ENCODE measurements around the gene MRPL44. TPM values are rescaled to one million over a fixed set of nuclear protein-coding genes. Genes with fewer than 3 reads are reported as not detected.
A peak's percentile ranks its signal among the peaks of the same experiment; 100 is the strongest.
"Not testable (repeated sequence)": the region's sequence is repeated elsewhere in the genome, so short reads cannot be mapped to it uniquely, and the experiment has no call there.

The MRPL44 gene
- total RNA-seq, 1 experiment from 2014 or later = 32.9 TPM

GRCh38 chr2:223980397-223980735, 23.1 kb downstream of the MRPL44 start:
- Histone ChIP-seq H3K9me3 (no peaks in the 10 kb centered on the region), H3K27me3 (no peaks in the 10 kb centered on the region), H3K36me3 (peaks cover 16% of the 10 kb centered on the region), H3K4me3 (no peak overlapping the region)
- DNase-seq = no peak

GRCh38 chr2:223980803-223981202, 23.5 kb downstream of the MRPL44 start:
- DNase-seq = no peak
- no peak overlapping the region for H3K4me3 ChIP-seq
- H3K9me3 ChIP-seq = no peaks in the 10 kb centered on the region
- peaks cover 16% of the 10 kb centered on the region for H3K36me3 ChIP-seq
- no peaks in the 10 kb centered on the region for H3K27me3 ChIP-seq

GRCh38 chr2:223981241-223981640, 24.0 kb downstream of the MRPL44 start:
- H3K36me3 ChIP-seq = peaks cover 16% of the 10 kb centered on the region
- H3K9me3 ChIP-seq = no peaks in the 10 kb centered on the region

GRCh38 chr2:223989206-223989855, 32.1 kb downstream of the MRPL44 start:
- no peak for DNase-seq
- Histone ChIP-seq H3K9me3 (no peaks in the 10 kb centered on the region), H3K36me3 (peaks cover under 1% of the 10 kb centered on the region; the same call in 1 of the 2 replicates), H3K4me3 (no peak overlapping the region), H3K27me3 (no peaks in the 10 kb centered on the region)

More at GRCh38 chr2:223981241-223981640, 24.0 kb downstream of the MRPL44 start:
- Histone ChIP-seq H3K4me3 (no peak overlapping the region), H3K27me3 (no peaks in the 10 kb centered on the region)
- no peak for DNase-seq

- no peak for DNase-seq
- Histone ChIP-seq H3K27me3 (no peaks in the 10 kb centered on the region), H3K36me3 (no peaks in the 10 kb centered on the region; the same call in 1 of the 2 replicates), H3K4me3 (no peak overlapping the region), H3K9me3 (no peaks in the 10 kb centered on the region)
Measured at GRCh38 chr2:223989856-223990232, 32.6 kb downstream of the MRPL44 start.

GRCh38 chr2:223991611-223992010, 34.3 kb downstream of the MRPL44 start:
- DNase-seq = no peak
- Histone ChIP-seq H3K27me3 (no peaks in the 10 kb centered on the region), H3K4me3 (no peak overlapping the region), H3K9me3 (no peaks in the 10 kb centered on the region), H3K36me3 (peaks cover 9% of the 10 kb centered on the region)

- peak; percentile 42 for DNase-seq
- no peak overlapping the region for H3K4me3 ChIP-seq
- no peaks in the 10 kb centered on the region for H3K27me3 ChIP-seq
- H3K36me3 ChIP-seq = peaks cover 25% of the 10 kb centered on the region
- no peaks in the 10 kb centered on the region for H3K9me3 ChIP-seq
Measured at GRCh38 chr2:223993634-223994232, 36.5 kb downstream of the MRPL44 start.

- no peaks in the 10 kb centered on the region for H3K9me3 ChIP-seq
- no peak overlapping the region for H3K4me3 ChIP-seq
- no peaks in the 10 kb centered on the region for H3K27me3 ChIP-seq
- peaks cover 25% of the 10 kb centered on the region for H3K36me3 ChIP-seq
- DNase-seq = no peak
Measured at GRCh38 chr2:223994562-223995162, 37.4 kb downstream of the MRPL44 start.

- no peak for DNase-seq
- Histone ChIP-seq H3K27me3 (no peaks in the 10 kb centered on the region), H3K4me3 (no peak overlapping the region), H3K9me3 (no peaks in the 10 kb centered on the region), H3K36me3 (peaks cover 25% of the 10 kb centered on the region)
Measured at GRCh38 chr2:223995569-223995968, 38.3 kb downstream of the MRPL44 start.

GRCh38 chr2:223996391-223996790, 39.1 kb downstream of the MRPL44 start:
- Histone ChIP-seq H3K4me3 (no peak overlapping the region), H3K27me3 (no peaks in the 10 kb centered on the region), H3K36me3 (peaks cover 28% of the 10 kb centered on the region), H3K9me3 (no peaks in the 10 kb centered on the region)
- no peak for DNase-seq

- no peak overlapping the region for H3K4me3 ChIP-seq
- H3K36me3 ChIP-seq = peaks cover 28% of the 10 kb centered on the region
- no peaks in the 10 kb centered on the region for H3K27me3 ChIP-seq
- no peaks in the 10 kb centered on the region for H3K9me3 ChIP-seq
- no peak for DNase-seq
Measured at GRCh38 chr2:223997938-223998337, 40.7 kb downstream of the MRPL44 start.

GRCh38 chr2:223998948-223999347, 41.7 kb downstream of the MRPL44 start:
- H3K9me3 ChIP-seq = no peaks in the 10 kb centered on the region
- H3K36me3 ChIP-seq = peaks cover 28% of the 10 kb centered on the region
- no peak overlapping the region for H3K4me3 ChIP-seq
- H3K27me3 ChIP-seq = no peaks in the 10 kb centered on the region
- DNase-seq = no peak

GRCh38 chr2:223999862-224000261, 42.6 kb downstream of the MRPL44 start:
- Histone ChIP-seq H3K9me3 (no peaks in the 10 kb centered on the region), H3K36me3 (peaks cover 28% of the 10 kb centered on the region), H3K27me3 (no peaks in the 10 kb centered on the region), H3K4me3 (no peak overlapping the region)
- DNase-seq = no peak

GRCh38 chr2:224000662-224001061, 43.4 kb downstream of the MRPL44 start:
- peaks cover 27% of the 10 kb centered on the region for H3K36me3 ChIP-seq
- not testable (repeated sequence) for DNase-seq, H3K9me3 ChIP-seq, H3K4me3 ChIP-seq, H3K27me3 ChIP-seq

GRCh38 chr2:224004105-224004695, 46.9 kb downstream of the MRPL44 start:
- peaks cover 3% of the 10 kb centered on the region for H3K36me3 ChIP-seq
- no peak for DNase-seq
- H3K4me3 ChIP-seq = no peak overlapping the region
- no peaks in the 10 kb centered on the region for H3K27me3 ChIP-seq
- no peaks in the 10 kb centered on the region for H3K9me3 ChIP-seq

- Histone ChIP-seq H3K36me3 (no peaks in the 10 kb centered on the region), H3K27me3 (no peaks in the 10 kb centered on the region), H3K4me3 (no peak overlapping the region), H3K9me3 (no peaks in the 10 kb centered on the region)
- DNase-seq = no peak
Measured at GRCh38 chr2:224008702-224009261, 51.5 kb downstream of the MRPL44 start.

- no peaks in the 10 kb centered on the region for H3K9me3 ChIP-seq
- H3K4me3 ChIP-seq = no peak overlapping the region
- peak; percentile 15 for DNase-seq
- H3K27me3 ChIP-seq = no peaks in the 10 kb centered on the region
- no peaks in the 10 kb centered on the region for H3K36me3 ChIP-seq
Measured at GRCh38 chr2:224009605-224010315, 52.5 kb downstream of the MRPL44 start.

Measured in MG63 (cell line).